Measurements from ENCODE around the gene NMT1.

DNA sequence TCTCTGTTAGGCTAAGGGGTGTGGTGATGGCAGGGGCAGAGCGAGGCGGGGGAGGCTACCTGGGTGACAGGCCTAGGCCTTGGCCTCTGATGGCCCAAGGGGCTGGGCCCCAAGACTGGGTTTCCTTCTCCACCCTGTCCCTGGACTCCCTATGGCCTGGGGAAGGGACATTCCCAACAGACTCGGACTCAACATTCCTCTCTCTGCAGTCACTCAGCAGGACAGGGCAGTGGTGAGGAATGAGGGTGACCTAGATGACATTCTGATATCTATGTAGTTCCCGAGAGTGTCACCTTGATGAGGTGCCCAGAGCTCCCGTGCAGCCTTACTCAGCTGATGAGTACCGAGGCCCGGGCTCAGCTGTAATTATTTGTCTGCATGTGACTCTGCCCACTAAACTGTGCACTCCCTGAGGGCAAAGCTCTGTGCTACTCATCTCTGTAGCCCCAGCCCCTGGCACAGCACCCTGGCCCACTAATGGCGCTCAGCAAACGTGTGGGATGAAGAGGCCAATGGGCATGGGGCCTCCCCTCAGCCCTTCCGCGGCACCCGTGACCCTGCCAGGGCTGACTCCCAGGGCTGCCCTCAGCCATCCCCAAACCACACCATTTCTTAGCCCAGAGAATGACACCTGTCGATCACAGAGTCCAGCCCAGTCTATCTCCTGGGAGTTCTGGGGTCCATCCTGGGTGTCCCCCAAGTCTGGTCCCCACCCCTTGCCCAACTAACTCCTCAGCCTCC is 69.0 kb downstream of the NMT1 start:
- TF ChIP-seq, protein P1, sequence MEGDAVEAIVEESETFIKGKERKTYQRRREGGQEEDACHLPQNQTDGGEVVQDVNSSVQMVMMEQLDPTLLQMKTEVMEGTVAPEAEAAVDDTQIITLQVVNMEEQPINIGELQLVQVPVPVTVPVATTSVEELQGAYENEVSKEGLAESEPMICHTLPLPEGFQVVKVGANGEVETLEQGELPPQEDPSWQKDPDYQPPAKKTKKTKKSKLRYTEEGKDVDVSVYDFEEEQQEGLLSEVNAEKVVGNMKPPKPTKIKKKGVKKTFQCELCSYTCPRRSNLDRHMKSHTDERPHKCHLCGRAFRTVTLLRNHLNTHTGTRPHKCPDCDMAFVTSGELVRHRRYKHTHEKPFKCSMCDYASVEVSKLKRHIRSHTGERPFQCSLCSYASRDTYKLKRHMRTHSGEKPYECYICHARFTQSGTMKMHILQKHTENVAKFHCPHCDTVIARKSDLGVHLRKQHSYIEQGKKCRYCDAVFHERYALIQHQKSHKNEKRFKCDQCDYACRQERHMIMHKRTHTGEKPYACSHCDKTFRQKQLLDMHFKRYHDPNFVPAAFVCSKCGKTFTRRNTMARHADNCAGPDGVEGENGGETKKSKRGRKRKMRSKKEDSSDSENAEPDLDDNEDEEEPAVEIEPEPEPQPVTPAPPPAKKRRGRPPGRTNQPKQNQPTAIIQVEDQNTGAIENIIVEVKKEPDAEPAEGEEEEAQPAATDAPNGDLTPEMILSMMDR (conservative IDR thresholded peaks at IDR 0.05) = no peak
- no peak for TF ChIP-seq EZH2 (IDR thresholded peaks at IDR 0.05; ENCODE audit: low read depth)
